ENCODE measurements around the gene PRSS3. TPM values are rescaled to one million over a fixed set of nuclear protein-coding genes. Genes with fewer than 3 reads are reported as not detected.
A peak's percentile ranks its signal among the peaks of the same experiment; 100 is the strongest.
"Not testable (repeated sequence)": the region's sequence is repeated elsewhere in the genome, so short reads cannot be mapped to it uniquely, and the experiment has no call there.

PRSS3 gene
- total RNA-seq, 1 experiment from 2014 or later = 106 TPM

DNA sequence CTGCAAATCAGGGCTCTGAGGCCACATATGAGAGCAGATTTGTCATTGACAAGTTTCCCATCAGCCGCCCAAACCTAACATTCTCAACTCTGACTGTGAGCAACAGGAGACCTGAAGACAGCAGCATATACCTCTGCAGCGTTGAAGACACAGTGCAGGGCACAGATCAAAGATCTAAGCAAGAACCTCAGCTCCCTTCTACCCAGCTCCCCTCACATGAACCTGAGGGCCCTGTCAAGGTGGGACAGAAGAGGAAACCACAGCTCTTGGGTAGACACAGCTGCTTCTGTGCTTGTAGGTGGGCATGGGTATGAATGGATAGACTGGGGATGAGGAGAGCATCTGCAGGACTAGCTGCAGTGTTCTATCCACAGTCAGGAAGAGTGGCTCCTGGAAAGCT is 8.7 kb upstream of the PRSS3 start:
- no peak for DNase-seq (ENCODE audit: low spot score)

- DNase-seq (ENCODE audit: low spot score) = no peak
Observed at GRCh38 chr9:33787839-33788238, 7.5 kb upstream of the PRSS3 start.

DNA sequence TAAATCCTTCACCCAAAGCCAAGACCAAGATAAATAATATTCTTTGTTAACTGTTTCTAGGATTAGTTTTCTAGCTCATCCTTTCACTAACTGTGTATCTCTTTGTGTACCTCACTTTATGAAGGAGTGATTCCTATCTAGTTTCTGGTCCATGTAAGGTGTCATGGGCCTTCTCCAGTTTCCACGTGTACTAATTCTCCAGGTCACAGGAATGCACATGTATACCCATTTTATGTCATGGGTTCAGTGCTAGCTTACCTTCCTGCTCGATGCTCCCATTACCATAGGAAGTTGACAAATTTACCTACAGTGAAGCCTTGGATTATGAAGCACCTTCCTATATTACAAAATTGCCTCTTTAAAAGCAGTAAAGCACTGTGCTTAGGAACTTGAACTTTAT is 5.9 kb upstream of the PRSS3 start:
- not testable (repeated sequence) for DNase-seq (ENCODE audit: low spot score)

DNA sequence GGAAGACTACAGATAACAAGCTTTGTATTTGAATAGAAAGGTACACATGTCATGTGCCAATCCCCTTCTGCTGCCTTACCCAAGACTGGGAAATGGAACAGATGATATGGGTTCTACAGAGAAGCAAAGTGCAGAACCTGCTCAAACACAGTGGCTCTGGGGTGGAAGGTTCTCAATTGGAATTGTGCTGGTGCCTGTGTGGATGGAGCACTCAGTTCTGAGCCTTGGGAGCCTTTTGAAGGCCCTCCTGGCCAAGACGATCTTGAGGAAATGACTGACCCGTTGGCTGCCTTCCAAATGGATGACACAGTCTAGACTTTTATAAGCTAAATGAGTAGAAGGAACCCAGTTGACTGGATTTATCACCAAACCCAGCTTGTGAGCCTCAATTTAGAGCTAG is 4.2 kb upstream of the PRSS3 start:
- no peak for DNase-seq (ENCODE audit: low spot score)

GRCh38 chr9:33793496-33793895 is 1.9 kb upstream of the PRSS3 start:
- not testable (repeated sequence) for DNase-seq (ENCODE audit: low spot score)

GRCh38 chr9:33794560-33794959 is 801 bp upstream of the PRSS3 start:
- DNase-seq (ENCODE audit: low spot score) = no peak

DNA sequence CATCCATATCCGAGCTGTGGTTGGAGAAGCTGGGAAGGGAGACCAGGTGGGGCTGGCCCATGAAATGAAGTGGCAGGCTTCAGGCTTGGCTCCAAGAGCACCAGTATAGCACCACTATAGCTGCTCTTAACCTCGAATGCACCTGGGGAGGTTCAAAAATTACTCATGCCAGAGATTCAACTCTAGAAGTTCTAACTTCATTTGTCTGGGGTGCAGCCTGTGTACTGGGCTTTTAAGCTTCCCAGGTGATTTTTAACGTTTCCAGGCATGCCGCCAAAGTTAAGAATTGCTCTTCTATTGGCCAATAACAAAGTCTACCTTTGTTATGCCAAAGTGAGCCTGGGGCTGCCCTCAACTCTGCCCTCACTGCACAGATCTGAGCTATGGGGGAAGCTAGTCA is 458 bp downstream of the PRSS3 start:
- DNase-seq (ENCODE audit: low spot score) = no peak

DNA sequence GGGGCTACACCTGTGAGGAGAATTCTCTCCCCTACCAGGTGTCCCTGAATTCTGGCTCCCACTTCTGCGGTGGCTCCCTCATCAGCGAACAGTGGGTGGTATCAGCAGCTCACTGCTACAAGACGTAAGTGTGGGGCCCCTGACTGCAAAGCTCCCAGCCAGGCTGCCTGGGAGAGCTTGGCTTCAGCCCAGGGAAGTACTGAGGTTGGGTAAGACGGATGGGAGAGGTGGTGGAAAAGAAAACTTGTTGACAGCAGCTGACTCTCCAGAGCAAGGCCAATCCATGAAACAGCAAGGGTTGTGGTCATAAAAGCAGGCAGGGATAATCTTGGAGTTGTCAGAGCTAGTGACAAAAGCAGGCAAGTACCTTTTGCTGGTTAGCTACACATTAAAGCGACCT is 1.3 kb downstream of the PRSS3 start:
- DNase-seq (ENCODE audit: low spot score) = not testable (repeated sequence)

- no peak for DNase-seq (ENCODE audit: low spot score)
Observed at GRCh38 chr9:33797837-33798236, 2.5 kb downstream of the PRSS3 start.

- no peak for DNase-seq (ENCODE audit: low spot score)
Observed at GRCh38 chr9:33798545-33798944, 3.2 kb downstream of the PRSS3 start.

GRCh38 chr9:33799928-33800704 is 4.8 kb downstream of the PRSS3 start:
- no peak for DNase-seq (ENCODE audit: low spot score)

- no peak for DNase-seq (ENCODE audit: low spot score)
Observed at GRCh38 chr9:33800886-33801285, 5.5 kb downstream of the PRSS3 start.

GRCh38 chr9:33801943-33802500 is 6.7 kb downstream of the PRSS3 start:
- not testable (repeated sequence) for DNase-seq (ENCODE audit: low spot score)

DNA sequence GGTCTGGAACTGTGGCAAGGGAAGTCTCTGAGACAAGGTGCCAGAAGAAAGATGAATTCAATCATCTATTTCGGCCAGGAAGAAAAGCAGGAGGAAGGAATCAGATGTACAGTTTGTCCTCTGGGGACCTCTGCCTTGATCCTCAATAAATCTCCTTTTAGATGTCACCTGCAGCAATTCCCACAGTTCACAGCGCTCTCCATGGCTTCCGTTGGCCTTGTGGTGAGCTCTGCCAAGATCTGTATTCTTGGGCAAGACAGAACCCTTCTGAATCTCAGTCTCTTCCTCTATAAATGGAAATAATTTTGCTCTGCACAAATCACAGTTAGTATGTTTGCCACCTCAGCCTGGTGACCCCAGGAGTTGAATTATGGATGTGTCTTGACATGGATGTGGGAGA is 8.8 kb downstream of the PRSS3 start:
- not testable (repeated sequence) for DNase-seq (ENCODE audit: low spot score)

- DNase-seq (ENCODE audit: low spot score) = peak; percentile 46
Observed at GRCh38 chr9:33807156-33807555, 11.8 kb downstream of the PRSS3 start.

DNA sequence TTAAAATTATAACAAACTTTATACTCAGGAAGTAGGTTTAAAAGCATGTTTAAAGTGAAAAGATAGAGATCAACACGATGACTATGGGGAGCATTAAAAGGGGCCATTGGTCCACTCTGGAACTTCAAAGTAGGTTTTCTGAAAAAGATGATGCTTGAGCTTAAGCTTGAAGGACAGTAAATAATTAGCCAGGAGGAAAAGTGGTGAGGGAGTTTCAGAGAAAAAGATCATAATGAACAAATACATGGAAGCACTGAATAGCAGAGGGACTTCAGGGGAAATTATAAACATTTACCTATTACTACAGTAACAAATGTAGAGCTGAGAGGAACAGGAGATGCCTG is 13.6 kb downstream of the PRSS3 start:
- not testable (repeated sequence) for DNase-seq (ENCODE audit: low spot score)

DNA sequence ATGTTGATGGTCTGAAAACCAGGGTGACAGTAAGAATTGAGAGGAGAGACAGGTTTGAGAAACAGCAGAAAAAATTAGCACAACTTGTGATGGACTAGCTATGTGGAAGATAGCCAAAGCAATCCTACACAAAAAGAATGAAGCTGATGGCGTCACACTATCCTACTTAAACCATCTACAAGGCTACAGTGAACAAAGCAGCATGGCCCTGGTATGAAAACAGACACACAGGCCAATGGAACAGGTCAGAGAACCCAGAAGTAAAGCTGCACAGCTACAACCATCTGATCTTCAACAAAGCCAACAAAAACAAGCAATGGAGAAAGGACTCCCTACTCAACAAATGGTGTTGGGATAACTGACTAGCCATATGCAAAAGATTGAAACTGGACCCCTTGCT is 14.1 kb downstream of the PRSS3 start:
- DNase-seq (ENCODE audit: low spot score) = no peak

DNA sequence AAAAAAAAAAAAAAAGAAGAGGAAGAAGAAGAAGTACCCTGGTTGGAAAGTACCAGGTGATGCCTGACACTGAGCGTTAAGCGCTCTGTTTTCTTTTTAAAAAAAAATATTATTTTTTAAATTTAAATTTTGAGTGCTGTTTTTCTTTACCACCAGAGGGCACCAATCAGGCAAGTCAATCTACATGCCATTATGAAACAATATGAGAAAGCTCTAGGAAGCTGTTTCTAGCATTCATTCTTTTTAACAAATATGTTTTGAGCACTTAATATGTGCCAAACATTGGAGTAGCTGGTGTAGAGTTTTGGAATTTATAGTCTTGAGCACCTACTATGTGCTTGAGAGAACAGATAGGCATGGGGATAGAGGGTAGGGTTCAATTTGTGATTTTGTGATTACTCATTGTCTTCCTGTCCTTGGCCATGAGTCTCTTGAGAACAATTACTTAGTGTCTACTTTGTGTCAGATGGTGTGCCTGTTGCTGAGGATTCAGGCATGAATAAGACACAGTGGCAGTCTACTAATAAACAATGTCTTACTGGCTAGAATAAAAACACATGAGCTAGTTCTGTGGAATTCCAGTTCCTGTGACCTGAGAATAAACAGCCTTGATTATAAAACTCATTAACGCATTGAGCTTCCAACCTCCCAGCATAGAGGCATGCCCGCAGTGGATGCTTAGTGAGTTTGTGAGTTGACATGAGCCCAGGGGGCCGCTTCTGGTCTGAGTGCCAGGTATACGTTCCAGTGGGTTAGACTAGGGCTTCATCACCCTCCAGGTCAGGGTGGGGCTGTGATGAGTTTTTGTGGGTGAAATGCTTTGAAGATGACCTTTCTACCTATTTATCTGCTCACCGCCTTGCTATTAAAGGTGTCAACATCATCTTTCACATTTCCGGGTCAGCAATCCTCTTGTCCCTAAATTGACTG is 18.6 kb downstream of the PRSS3 start:
- peak; percentile 72 for DNase-seq (ENCODE audit: low spot score)

- DNase-seq (ENCODE audit: low spot score) = no peak
Observed at GRCh38 chr9:33815781-33816180, 20.4 kb downstream of the PRSS3 start.

- peak; percentile 93 for DNase-seq (ENCODE audit: low spot score)
Observed at GRCh38 chr9:33816327-33817252, 21.2 kb downstream of the PRSS3 start, which contains the start of gene UBE2R2. Gene UBE2R2, plus strand, starts transcription at chr9:33817160. Its CDS starts 598 bp downstream, at chr9:33817758.

Data from HT-29 (cell line).